ENCODE data around the gene WBP2.
"Not testable (repeated sequence)": the region's sequence is repeated elsewhere in the genome, so short reads cannot be mapped to it uniquely, and the experiment has no call there.

WBP2 gene

DNA sequence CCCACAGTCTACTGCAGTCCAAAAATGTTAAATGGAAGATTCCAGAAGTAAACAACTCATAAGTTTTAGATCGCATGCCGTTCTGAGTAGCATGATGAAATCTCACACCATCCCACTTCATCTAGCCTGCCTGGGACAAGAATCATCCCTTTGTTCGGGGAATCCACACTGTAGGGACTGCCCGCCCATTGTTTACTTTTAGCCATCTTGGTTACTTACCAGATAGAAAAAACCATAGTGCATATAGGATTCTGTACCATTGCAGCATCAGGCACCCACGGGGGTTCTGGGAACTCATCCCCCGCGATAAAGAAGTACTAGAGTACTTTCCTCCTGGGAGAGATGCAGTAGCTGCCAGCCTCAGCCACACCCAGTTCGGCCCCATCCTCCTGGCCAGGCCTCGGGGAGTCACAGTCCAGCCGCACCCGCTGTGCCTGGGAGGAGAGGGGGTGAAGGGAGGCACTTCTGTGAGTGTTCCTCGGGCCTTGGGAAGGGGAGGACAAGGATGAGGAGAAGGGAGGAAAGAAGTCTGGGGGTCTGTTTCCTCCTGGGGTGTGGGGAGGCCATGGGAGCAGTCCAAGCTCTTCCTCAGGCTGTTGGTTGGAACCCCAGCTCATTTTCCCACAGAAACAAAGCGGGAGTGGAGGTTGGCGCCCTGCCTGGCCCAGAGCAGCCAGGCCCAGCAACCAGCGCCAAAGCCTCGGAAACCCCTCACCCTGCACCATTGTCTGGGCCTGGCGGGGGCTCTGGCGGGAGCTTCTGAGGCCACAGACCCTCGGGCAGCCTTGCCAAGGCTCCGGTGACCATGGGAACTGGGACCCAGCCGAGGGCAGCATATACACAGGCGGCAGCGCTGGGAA, 14.4 kb upstream of the WBP2 start:
- in situ Hi-C loops (cut with HindIII; ENCODE audit: low pct_unique_long_range_greater_than_20kb, low sequenced_read_pairs): no loop called here
- no peak for TF ChIP-seq JUND (IDR thresholded peaks at IDR 0.05; ENCODE audit: low read depth)
- DNase-seq (ENCODE audit: low read depth in 1 of 2, low spot score in 1 of 2): no peak

DNA sequence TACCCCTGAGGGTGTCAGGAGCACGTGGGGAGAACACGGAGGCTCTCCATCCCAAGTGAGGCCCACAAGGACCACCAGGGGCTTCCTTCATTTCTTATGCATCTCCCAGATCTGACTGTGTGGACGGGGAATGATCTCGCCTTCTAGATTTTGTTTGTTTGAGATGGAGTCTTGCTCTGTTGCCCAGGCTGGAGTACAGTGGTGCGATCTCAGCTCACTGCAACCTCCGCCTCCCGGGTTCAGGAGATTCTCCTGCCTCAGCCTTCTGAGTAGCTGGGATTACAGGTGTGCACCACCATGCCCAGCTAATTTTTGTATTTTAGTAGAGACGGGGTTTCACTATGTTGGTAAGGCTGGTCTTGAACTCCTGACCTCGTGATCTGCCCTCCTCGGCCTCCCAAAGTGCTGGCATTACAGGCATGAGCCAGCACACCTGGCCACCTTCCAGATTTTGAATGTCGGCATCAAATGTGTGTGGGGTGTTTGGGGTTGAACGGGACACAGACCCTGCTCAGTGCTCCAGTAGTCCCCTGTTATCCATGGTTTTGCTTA, 13.7 kb upstream of the WBP2 start:
- in situ Hi-C loops (cut with HindIII; ENCODE audit: low pct_unique_long_range_greater_than_20kb, low sequenced_read_pairs): not testable (repeated sequence)

DNA sequence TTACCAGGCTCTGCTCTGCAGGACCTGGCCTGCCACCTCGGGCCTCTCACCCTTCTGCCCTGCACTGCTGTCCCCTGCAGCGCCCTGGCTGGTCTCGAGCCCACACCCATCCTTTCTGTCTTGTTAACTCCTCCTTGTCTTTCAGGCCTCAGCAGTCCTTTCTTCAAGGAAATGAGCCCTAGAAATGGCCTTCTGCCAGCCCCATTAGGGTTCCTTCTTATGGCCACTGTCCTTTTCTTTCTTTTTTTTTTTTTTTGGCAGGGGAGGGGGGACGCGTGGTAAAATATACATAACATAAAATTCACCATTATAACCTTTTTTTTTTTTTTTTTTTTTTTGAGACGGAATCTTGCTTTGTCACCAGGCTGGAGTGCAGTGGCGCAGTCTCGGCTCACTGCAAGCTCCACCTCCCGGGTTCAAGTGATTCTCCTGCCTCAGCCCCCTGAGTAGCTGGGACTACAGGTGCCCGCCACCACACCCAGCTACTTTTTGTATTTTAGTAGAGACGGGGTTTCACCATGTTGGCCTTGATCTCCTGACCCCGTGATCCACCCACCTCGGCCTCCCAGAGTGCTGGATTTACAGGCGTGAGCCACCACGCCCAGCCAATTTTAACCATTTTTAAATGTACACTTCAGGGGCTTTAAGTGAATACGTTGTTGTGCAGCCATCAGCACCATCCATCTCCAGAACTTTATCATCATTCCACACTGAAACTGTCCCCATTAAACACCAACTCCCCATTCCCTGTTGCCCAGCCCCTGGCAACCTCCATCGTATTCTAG, 10.5 kb upstream of the WBP2 start:
- in situ Hi-C loops (cut with HindIII; ENCODE audit: low pct_unique_long_range_greater_than_20kb, low sequenced_read_pairs): not testable (repeated sequence)

More for the DNA sequence above, 13.7 kb upstream of the WBP2 start:
- not testable (repeated sequence) for DNase-seq (ENCODE audit: low read depth in 1 of 2, low spot score in 1 of 2)

DNA sequence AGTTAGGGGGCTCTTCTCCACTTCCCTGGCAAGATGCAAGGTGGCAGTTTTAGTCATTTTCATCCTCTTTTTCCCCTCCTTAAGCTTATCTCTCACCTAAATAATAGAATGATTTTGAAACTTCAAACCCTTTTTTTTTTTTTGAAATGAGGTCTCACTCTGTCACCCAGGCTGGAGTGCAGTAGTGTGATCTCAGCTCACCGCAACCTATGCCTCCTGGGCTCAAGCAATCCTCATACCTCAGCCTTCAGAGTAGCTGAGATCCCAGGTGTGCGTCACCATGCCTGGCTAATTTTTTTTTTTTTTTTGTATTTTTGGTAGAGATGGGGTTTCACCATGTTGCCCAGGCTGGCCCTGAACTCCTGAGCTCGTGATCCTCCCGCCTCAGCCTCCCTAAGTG, 9.8 kb upstream of the WBP2 start:
- in situ Hi-C loops (cut with HindIII; ENCODE audit: low pct_unique_long_range_greater_than_20kb, low sequenced_read_pairs); DNase-seq (ENCODE audit: low read depth in 1 of 2, low spot score in 1 of 2): not testable (repeated sequence)

More for the DNA sequence above, 10.5 kb upstream of the WBP2 start:
- not testable (repeated sequence) for DNase-seq (ENCODE audit: low read depth in 1 of 2, low spot score in 1 of 2)

DNA sequence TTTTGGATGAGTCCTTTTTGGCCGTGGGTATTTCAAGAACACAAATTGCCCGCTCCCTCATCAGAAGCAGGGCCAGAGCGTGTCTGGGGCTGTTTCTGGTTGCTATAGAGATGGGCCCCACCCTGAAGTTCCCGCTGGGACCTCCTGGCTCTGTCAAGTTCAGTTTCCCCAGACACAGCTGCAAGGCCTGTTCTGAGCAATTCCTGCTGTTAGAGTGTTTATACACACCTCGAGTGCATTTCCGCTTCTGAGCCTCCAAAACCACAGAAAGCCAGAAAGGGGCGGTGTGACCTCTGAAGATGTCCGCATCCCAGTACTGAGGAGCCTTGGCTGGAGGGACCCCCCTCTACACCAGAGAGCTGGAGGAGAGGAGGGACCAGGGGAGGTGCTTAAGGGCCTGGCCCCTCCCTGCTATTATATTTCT, 9.3 kb upstream of the WBP2 start:
- no peak for DNase-seq (ENCODE audit: low read depth in 1 of 2, low spot score in 1 of 2)
- in situ Hi-C loops (cut with HindIII; ENCODE audit: low pct_unique_long_range_greater_than_20kb, low sequenced_read_pairs): no loop called here
- TF ChIP-seq JUND (IDR thresholded peaks at IDR 0.05; ENCODE audit: low read depth): no peak

DNA sequence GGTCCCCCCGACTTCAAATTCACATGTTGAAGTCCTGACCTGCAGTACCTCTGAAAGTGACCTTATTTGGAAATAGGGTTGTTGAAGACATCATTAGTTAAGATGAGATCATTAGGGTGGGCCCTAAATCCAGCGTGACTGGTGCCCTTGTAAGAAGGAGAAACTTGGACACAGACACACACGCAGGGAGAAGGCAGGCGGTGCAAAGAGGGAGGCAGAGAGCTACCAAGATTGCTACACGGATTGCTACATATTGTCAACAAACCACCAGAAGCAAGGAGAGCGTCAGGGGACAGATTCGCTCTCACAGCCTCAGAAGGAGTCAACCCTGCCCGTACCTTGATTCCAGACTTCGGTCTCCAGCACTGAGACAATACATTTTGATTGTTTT, 6.8 kb upstream of the WBP2 start:
- in situ Hi-C loops (cut with HindIII; ENCODE audit: low pct_unique_long_range_greater_than_20kb, low sequenced_read_pairs): no loop called here
- DNase-seq (ENCODE audit: low read depth in 1 of 2, low spot score in 1 of 2): no peak
- no peak for TF ChIP-seq JUND (IDR thresholded peaks at IDR 0.05; ENCODE audit: low read depth)

DNA sequence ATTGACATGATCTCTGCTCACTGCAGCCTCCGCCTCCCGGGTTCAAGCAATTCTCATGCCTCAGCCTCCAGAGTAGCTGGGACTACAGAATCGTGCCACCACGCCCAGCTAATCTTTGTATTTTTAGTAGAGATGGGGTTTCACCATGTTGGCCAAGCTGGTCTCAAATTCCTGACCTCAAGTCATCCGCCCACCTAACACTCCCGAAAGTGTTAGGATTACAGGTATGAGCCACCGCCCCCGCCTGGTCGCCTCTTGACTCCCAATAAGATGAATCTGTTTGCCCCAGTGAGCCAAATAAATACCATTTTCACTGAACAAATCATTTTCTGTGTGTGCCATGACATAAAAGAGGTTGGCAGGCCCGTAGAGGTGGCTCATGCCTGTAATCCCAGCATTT, 4.2 kb upstream of the WBP2 start:
- in situ Hi-C loops (cut with HindIII; ENCODE audit: low pct_unique_long_range_greater_than_20kb, low sequenced_read_pairs); DNase-seq (ENCODE audit: low read depth in 1 of 2, low spot score in 1 of 2): not testable (repeated sequence)

DNA sequence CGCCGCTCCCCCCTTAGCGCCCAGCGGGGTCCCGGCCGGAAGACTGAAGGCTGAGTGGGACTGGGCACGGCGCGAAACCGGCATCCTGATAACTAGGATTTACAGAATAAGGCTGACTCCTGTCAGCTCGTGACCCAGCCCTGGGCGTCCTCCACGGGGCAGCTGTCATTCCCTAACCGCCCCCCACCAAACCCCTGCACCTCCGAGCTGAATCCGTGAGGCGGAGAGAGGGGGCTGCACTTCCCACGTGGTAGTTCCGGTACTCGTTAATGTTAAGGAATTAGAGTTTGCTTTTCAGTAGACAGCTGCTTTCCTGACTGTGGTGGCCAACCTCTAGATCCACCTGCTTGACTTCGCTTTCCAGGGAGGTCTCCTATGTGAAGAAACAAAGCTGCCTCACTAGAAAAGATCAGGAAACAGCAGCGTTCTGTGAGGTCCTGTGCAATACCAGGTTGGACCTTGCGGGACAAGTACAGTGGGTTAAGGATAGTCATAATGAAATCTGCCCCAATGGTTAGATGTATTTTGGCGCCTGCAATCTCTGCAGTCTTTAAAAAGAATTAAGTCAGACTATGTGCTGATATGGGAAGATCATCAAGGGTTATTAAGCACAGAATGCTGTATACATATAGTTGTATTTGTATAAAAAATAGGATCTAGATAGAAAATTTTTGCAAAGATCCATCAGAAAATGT, 1.1 kb upstream of the WBP2 start:
- no peak for TF ChIP-seq JUND (IDR thresholded peaks at IDR 0.05; ENCODE audit: low read depth)
- in situ Hi-C loops (cut with HindIII; ENCODE audit: low pct_unique_long_range_greater_than_20kb, low sequenced_read_pairs): no loop called here
- DNase-seq (ENCODE audit: low read depth in 1 of 2, low spot score in 1 of 2): no peak

DNA sequence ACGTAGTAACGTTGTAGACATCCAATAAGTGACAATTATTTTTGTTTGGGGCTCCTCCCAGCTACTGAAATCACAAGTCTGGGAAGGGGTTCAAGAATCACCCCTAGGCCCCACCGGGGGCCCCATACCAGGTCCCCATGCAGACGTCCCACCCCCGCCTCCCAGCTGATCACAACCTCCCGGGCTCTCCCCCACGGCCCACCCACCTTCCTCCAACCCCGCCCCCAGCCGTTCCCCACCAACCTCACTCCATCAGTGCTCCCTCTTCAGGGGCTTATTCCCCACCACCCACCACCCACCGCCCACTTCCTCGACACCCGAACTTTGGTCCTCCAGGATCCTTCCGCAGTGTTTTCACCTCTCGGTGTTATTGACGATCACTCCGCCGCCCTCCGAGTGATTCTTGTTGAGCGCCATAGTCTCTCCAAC, 240 bp downstream of the WBP2 start:
- no peak for DNase-seq (ENCODE audit: low read depth in 1 of 2, low spot score in 1 of 2)
- TF ChIP-seq JUND (IDR thresholded peaks at IDR 0.05; ENCODE audit: low read depth): no peak
- in situ Hi-C loops (cut with HindIII; ENCODE audit: low pct_unique_long_range_greater_than_20kb, low sequenced_read_pairs): no loop called here

DNA sequence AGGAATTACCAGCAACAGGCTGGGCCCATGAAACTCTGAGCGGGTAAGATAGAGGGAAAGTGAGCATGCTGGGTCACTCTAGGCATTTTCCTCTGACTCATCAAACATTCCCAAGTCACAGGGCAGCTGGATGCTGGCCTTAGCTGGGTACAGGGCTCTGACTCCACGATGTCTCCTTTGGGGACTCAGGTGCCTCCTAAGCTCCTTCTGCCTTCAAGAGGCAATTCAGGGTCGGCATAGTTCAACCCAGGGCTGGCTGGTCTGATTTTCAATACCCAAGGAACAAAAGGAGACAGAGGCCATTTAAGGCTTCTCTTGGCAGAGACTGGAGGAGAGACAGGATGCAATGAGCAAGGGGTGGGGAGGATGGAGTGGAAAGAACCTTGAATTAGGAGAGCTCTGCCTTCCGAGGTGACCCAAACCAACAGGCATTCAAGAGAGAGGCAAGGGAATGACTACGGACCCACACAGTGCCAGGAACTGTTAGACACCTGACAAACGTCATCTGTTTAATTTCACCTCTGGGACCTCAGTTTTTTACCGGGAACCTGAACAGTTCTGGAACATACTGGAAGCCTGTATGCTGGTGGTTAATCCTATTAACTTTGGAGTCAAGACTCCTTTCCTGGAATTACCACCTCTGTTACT, 910 bp downstream of the WBP2 start:
- in situ Hi-C loops (cut with HindIII; ENCODE audit: low pct_unique_long_range_greater_than_20kb, low sequenced_read_pairs): no loop called here
- DNase-seq (ENCODE audit: low read depth in 1 of 2, low spot score in 1 of 2): no peak
- TF ChIP-seq JUND (IDR thresholded peaks at IDR 0.05; ENCODE audit: low read depth): no peak

DNA sequence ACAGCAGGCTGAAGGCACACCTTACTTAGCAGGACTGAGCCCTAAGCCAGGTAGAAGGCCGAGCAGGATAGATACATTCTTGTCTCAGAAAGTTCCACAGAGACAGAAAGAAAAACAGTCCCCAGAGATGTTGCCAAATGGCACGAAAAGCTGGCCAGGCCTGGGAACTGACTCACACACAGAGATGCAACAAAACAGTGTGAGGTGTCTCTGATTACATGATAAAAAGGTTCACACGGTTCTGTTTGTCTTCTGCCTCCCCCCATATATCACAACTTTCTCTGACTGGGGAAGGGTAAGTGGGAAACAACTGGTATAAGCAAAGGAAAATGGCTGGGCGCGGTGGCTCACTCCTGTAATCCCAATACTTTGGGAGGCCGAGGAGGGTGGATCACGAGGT, 1.7 kb downstream of the WBP2 start:
- no peak for DNase-seq (ENCODE audit: low read depth in 1 of 2, low spot score in 1 of 2)
- in situ Hi-C loops (cut with HindIII; ENCODE audit: low pct_unique_long_range_greater_than_20kb, low sequenced_read_pairs): no loop called here
- no peak for TF ChIP-seq JUND (IDR thresholded peaks at IDR 0.05; ENCODE audit: low read depth)

DNA sequence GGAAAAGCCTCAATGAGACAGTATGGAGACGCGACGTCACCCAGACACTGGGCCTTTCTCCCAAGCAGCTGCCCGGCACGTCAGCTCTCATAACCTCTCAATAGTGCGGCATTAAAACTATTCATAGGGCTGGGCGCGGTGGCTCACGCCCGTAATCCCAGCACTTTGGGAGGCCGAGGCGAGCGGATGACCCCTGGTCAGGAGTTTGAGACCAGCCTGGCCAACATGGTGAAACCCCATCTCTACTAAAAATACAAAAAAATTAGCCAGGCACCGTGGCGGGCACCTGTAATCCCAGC, 3.5 kb downstream of the WBP2 start:
- in situ Hi-C loops (cut with HindIII; ENCODE audit: low pct_unique_long_range_greater_than_20kb, low sequenced_read_pairs); DNase-seq (ENCODE audit: low read depth in 1 of 2, low spot score in 1 of 2): not testable (repeated sequence)

All from T47D (cell line).